T-cell (primary cell): ENCODE measurements around the gene DCAF11. TPM values are rescaled to one million over a fixed set of nuclear protein-coding genes. Genes with fewer than 3 reads are reported as not detected.

Experiments used
- ATAC-seq, 4 experiments: fragments of 200-7000 bp in 3 of 4; fragments of 150-1000 bp in 1 of 4; cut with Tn5 transposase; replicated peaks in 1 of 4; 1 replicate in 3 of 4; 2 replicates in 1 of 4; pipeline ENCODE4 v1.10.0; 2021; ENCODE audit warnings: moderate library complexity in 3 of 4, mild to moderate bottlenecking in 2 of 4, moderate number of reproducible peaks in 1 of 4
- CTCF ChIA-PET, 2 donors: fragments of 300-600 bp; sonication (Branson Sonifier 250); formaldehyde crosslinking; loops; one replicate each; lab custom pipeline; 2022; ENCODE audit warnings: antibody characterized with exemption in 2 of 2; lab: Charles Lee
- POLR2A ChIA-PET, 2 donors: fragments of 300-600 bp; sonication (Branson Sonifier 250); formaldehyde crosslinking; loops; one replicate each; lab custom pipeline; 2022; ENCODE audit warnings: antibody characterized with exemption in 2 of 2; lab: Charles Lee
- DNase-seq, 35 experiments: peaks; one replicate each; pipeline versions ENCODE4 v3.0.0 to v3.0.0-alpha.2; 2013 to 2023
- H3K27ac ChIP-seq: one replicate; pipeline ENCODE4 v1.5.1; 2013; ENCODE audit warnings: low read length
- H3K27me3 ChIP-seq, 2 experiments: replicated peaks in 1 of 2; 1 replicate in 1 of 2; 2 replicates in 1 of 2; pipeline versions ENCODE4 v1.6.1 to v1.7.0; 2013; ENCODE audit warnings: low read length in 1 of 2, mixed read lengths in 1 of 2; ENCODE audit not compliant: control insufficient read depth in 2 of 2, insufficient read depth in 2 of 2; ENCODE audit errors: extremely low read depth in 1 of 2
- H3K36me3 ChIP-seq, 2 donors: 1 replicate in 1 of 2; 2 replicates in 1 of 2; pipeline versions ENCODE4 v1.6.1 to v1.7.0; 2013; ENCODE audit warnings: low read length in 1 of 2; ENCODE audit not compliant: control insufficient read depth in 2 of 2, insufficient read depth in 1 of 2; ENCODE audit errors: extremely low read depth in 1 of 2
- H3K4me1 ChIP-seq, 2 experiments: 1 replicate in 1 of 2; 2 replicates in 1 of 2; pipeline versions ENCODE4 v1.6.1 to v1.7.0; 2013; ENCODE audit warnings: low read length in 2 of 2, mixed read lengths in 1 of 2; ENCODE audit not compliant: insufficient read depth in 2 of 2, control insufficient read depth in 1 of 2; ENCODE audit errors: extremely low read depth in 1 of 2
- H3K4me3 ChIP-seq, 2 donors: 1 replicate in 1 of 2; 2 replicates in 1 of 2; pipeline versions ENCODE4 v1.5.1 to v1.7.0; 2013; ENCODE audit warnings: mild to moderate bottlenecking in 2 of 2, low read length in 1 of 2, moderate library complexity in 1 of 2; ENCODE audit not compliant: control insufficient read depth in 1 of 2; ENCODE audit errors: extremely low read depth in 1 of 2
- H3K9me3 ChIP-seq: 2 replicates; pipeline ENCODE4 v1.7.0; 2013
- H3K27ac Mint-ChIP-seq, 2 donors: one replicate each; pipeline ENCODE4 v1.8.0; 2020 to 2021; ENCODE audit warnings: mild to moderate bottlenecking in 2 of 2, mixed read lengths in 2 of 2
- H3K27me3 Mint-ChIP-seq, 2 donors: one replicate each; pipeline ENCODE4 v1.8.0; 2021 to 2022; ENCODE audit warnings: mixed read lengths in 2 of 2
- H3K36me3 Mint-ChIP-seq: one replicate; pipeline ENCODE4 v1.8.0; 2021; ENCODE audit warnings: mixed read lengths
- H3K4me1 Mint-ChIP-seq, 3 donors: one replicate each; pipeline ENCODE4 v1.8.0; 2020 to 2022; ENCODE audit warnings: mixed read lengths in 3 of 3, mild to moderate bottlenecking in 1 of 3
- H3K4me3 Mint-ChIP-seq, 3 donors: one replicate each; pipeline ENCODE4 v1.8.0; 2020 to 2022; ENCODE audit warnings: mild to moderate bottlenecking in 3 of 3, mixed read lengths in 3 of 3, moderate library complexity in 3 of 3
- H3K9me3 Mint-ChIP-seq, 3 donors: one replicate each; pipeline ENCODE4 v1.8.0; 2020 to 2022; ENCODE audit warnings: mixed read lengths in 3 of 3
- whole genome bisulfite sequencing: methylation state at CpG from one replicate; pipeline ENCODE4 v1.1.5; 2013; ENCODE audit warnings: missing lambda C conversion rate; ENCODE audit not compliant: insufficient coverage; 5-methylcytosine and 5-hydroxymethylcytosine counted together
- total RNA-seq, 35 experiments: library from RNA in 6 of 35; stranded (reverse) in 6 of 35; fragments of 120-200 nt in 1 of 35; gene quantifications; one replicate each; pipeline versions ENCODE4 v1.2.1 to v1.2.4 and lab custom pipeline; 2013 to 2026

Gene DCAF11
- total RNA-seq, 5 donors from 2014 or later (not counting 1 experiment from before 2014, with no cell fraction given) = 78.5 to 94.1 (median 89.6) TPM

- H3K36me3 Mint-ChIP-seq = no peaks in the 10 kb centered on the region
- Histone ChIP-seq H3K9me3 (no peaks in the 10 kb centered on the region), H3K4me3 (no peak overlapping the region), H3K27me3 (no peaks in the 10 kb centered on the region), H3K27ac (no peak overlapping the region), H3K4me1 (peaks cover 6 to 22% of the 10 kb centered on the region in 2 experiments), H3K36me3 (no peaks in the 10 kb centered on the region)
- peak overlapping the region; percentile 87 to 90 for H3K27ac Mint-ChIP-seq
- ChIA-PET CTCF (interaction anchor here (0.5 to 3.2 kb wide), 3 partner anchors 8 to 522 kb away, joined by 3 to 17 read pairs (median 3); no protein-coding TSS in a partner anchor), POLR2A (no interaction called here)
- ATAC-seq (no peak), DNase-seq (no peak)
- no peaks in the 10 kb centered on the region for H3K27me3 Mint-ChIP-seq
- H3K4me1 Mint-ChIP-seq = peaks cover 15 to 26% (median 16%) of the 10 kb centered on the region in 3 donors
- H3K4me3 Mint-ChIP-seq = peak overlapping the region; percentile 74 to 80 (median 78)
- WGBS = 92% methylated on average over 2 of the region's 5 CpGs
- no peaks in the 10 kb centered on the region for H3K9me3 Mint-ChIP-seq
Measured at GRCh38 chr14:24082411-24083080, 32.0 kb upstream of the DCAF11 start.

- WGBS = 93% methylated on average over 3 of the region's 3 CpGs
- Histone ChIP-seq H3K4me3 (no peak overlapping the region), H3K27ac (no peak overlapping the region), H3K4me1 (peaks cover 6 to 22% of the 10 kb centered on the region in 2 experiments), H3K27me3 (no peaks in the 10 kb centered on the region), H3K9me3 (no peaks in the 10 kb centered on the region), H3K36me3 (no peaks in the 10 kb centered on the region)
- no peak for ATAC-seq
- H3K27me3 Mint-ChIP-seq = no peaks in the 10 kb centered on the region
- H3K9me3 Mint-ChIP-seq = no peaks in the 10 kb centered on the region
- peaks cover 15 to 26% (median 16%) of the 10 kb centered on the region in 3 donors for H3K4me1 Mint-ChIP-seq
- no peaks in the 10 kb centered on the region for H3K36me3 Mint-ChIP-seq
- peak overlapping the region; percentile 9 to 24 for H3K27ac Mint-ChIP-seq
- DNase-seq = no peak
- CTCF ChIA-PET = no interaction called here
- H3K4me3 Mint-ChIP-seq = no peak overlapping the region
- POLR2A ChIA-PET = no interaction called here
Measured at GRCh38 chr14:24083462-24083861, 31.1 kb upstream of the DCAF11 start.

GRCh38 chr14:24084440-24084839 is 30.1 kb upstream of the DCAF11 start:
- H3K4me3 ChIP-seq = no peak overlapping the region
- no peak for DNase-seq
- no peaks in the 10 kb centered on the region for H3K36me3 Mint-ChIP-seq
- H3K4me1 ChIP-seq = peaks cover 6 to 22% of the 10 kb centered on the region in 2 experiments
- ATAC-seq = no peak
- ChIA-PET POLR2A (no interaction called here), CTCF (interaction anchor here in 1 of 2 donors (0.5 to 1.0 kb wide), 2 partner anchors 26 to 29 kb away, joined by 3 read pairs; no protein-coding TSS in a partner anchor)
- no peaks in the 10 kb centered on the region for H3K9me3 ChIP-seq
- no peaks in the 10 kb centered on the region for H3K9me3 Mint-ChIP-seq
- no peaks in the 10 kb centered on the region for H3K27me3 ChIP-seq
- no peak overlapping the region for H3K4me3 Mint-ChIP-seq
- H3K27me3 Mint-ChIP-seq = no peaks in the 10 kb centered on the region
- WGBS = 89% methylated on average over 2 of the region's 2 CpGs
- H3K27ac ChIP-seq = no peak overlapping the region
- peaks cover 15 to 21% (median 16%) of the 10 kb centered on the region in 3 donors for H3K4me1 Mint-ChIP-seq
- no peak overlapping the region for H3K27ac Mint-ChIP-seq
- H3K36me3 ChIP-seq = no peaks in the 10 kb centered on the region

DNA sequence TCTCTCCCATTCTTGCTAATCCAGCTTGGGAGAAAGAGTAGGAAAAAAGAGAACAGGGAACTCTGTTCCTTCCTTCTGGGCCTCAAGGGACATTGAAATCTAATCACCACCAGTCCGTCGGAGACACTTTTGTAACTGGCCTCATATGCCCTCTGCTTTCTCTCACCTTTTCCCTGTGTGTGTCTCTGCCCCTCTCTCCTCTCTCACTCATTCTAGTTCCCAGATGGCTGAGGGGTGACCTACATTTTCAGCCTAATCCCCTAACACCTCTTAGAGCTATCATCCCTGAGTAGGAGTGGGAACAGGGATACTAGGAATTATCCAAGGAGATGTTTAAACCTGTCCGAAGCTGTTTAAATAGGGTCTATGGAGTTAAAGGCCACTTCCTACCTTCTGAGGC is 29.4 kb upstream of the DCAF11 start:
- Mint-ChIP-seq H3K27me3 (no peaks in the 10 kb centered on the region), H3K4me3 (no peak overlapping the region), H3K9me3 (no peaks in the 10 kb centered on the region), H3K27ac (no peak overlapping the region), H3K36me3 (no peaks in the 10 kb centered on the region), H3K4me1 (peaks cover 14 to 24% (median 15%) of the 10 kb centered on the region in 3 donors)
- ATAC-seq (no peak), DNase-seq (no peak)
- H3K4me3 ChIP-seq = no peak overlapping the region
- H3K4me1 ChIP-seq = peaks cover 6 to 19% of the 10 kb centered on the region in 2 experiments
- no peaks in the 10 kb centered on the region for H3K36me3 ChIP-seq
- no peaks in the 10 kb centered on the region for H3K9me3 ChIP-seq
- ChIA-PET CTCF (interaction anchor here (0.5 to 1.0 kb wide), 3 partner anchors 29 to 189 kb away, joined by 3 to 9 read pairs (median 7); no protein-coding TSS in a partner anchor), POLR2A (no interaction called here)
- 100% methylated on average over 2 of the region's 3 CpGs for WGBS
- H3K27me3 ChIP-seq = no peaks in the 10 kb centered on the region
- no peak overlapping the region for H3K27ac ChIP-seq

- POLR2A ChIA-PET = no interaction called here
- WGBS = 93% methylated on average over 3 of the region's 3 CpGs
- no peak for ATAC-seq
- Mint-ChIP-seq H3K4me1 (peaks cover 10 to 24% (median 14%) of the 10 kb centered on the region in 3 donors), H3K9me3 (no peaks in the 10 kb centered on the region), H3K27me3 (no peaks in the 10 kb centered on the region), H3K27ac (no peak overlapping the region), H3K36me3 (no peaks in the 10 kb centered on the region), H3K4me3 (no peak overlapping the region)
- Histone ChIP-seq H3K4me3 (no peak overlapping the region), H3K4me1 (peaks cover 0 to 15% of the 10 kb centered on the region in 2 experiments), H3K36me3 (no peaks in the 10 kb centered on the region), H3K27ac (no peak overlapping the region), H3K27me3 (no peaks in the 10 kb centered on the region), H3K9me3 (no peaks in the 10 kb centered on the region)
- CTCF ChIA-PET = interaction anchor here in 1 of 2 donors (1.4 kb wide), 1 partner anchor 23 kb away, joined by 4 read pairs; no protein-coding TSS in a partner anchor
- DNase-seq = no peak
Measured at GRCh38 chr14:24086193-24086955, 28.2 kb upstream of the DCAF11 start.

- CTCF ChIA-PET = interaction anchor here in 1 of 2 donors (1.4 kb wide), 1 partner anchor 22 kb away, joined by 4 read pairs; no protein-coding TSS in a partner anchor
- H3K4me1 ChIP-seq = peaks cover 0 to 9% of the 10 kb centered on the region in 2 experiments
- H3K36me3 ChIP-seq = no peaks in the 10 kb centered on the region
- POLR2A ChIA-PET = no interaction called here
- Mint-ChIP-seq H3K36me3 (no peaks in the 10 kb centered on the region), H3K27ac (no peak overlapping the region), H3K27me3 (no peaks in the 10 kb centered on the region), H3K9me3 (no peaks in the 10 kb centered on the region), H3K4me3 (no peak overlapping the region), H3K4me1 (peaks cover 8 to 20% (median 11%) of the 10 kb centered on the region in 3 donors)
- H3K4me3 ChIP-seq = no peak overlapping the region
- DNase-seq = no peak
- no peaks in the 10 kb centered on the region for H3K9me3 ChIP-seq
- no peak for ATAC-seq
- no CpG with 5 or more reads among the region's 1 CpG for WGBS
- no peak overlapping the region for H3K27ac ChIP-seq
- H3K27me3 ChIP-seq = no peaks in the 10 kb centered on the region
Measured at GRCh38 chr14:24087004-24087403, 27.6 kb upstream of the DCAF11 start.
